Coronary artery (tissue), 2 donors: ENCODE measurements around the gene GAST.

Experiments
- DNase-seq: peaks from one replicate; pipeline ENCODE4 v3.0.0-alpha.2; 2017; ENCODE audit warnings: low spot score
- H3K27ac ChIP-seq, 2 donors: fragments of 200-600 bp; sonication (generic); one replicate each; pipeline ENCODE4 v1.5.1; 2016 to 2019
- H3K4me3 ChIP-seq: fragments of 200-600 bp; sonication (generic); 2 replicates; pipeline ENCODE4 v1.5.1; 2016; ENCODE audit warnings: mild to moderate bottlenecking, moderate library complexity
- CTCF ChIP-seq: fragments of 200-600 bp; sonication (generic); IDR thresholded peaks from one replicate; pipeline ENCODE4 v1.5.1; 2019; ENCODE audit warnings: antibody characterized with exemption

Gene GAST

GRCh38 chr17:41751288-41751687, 39.2 kb downstream of the GAST start:
- Histone ChIP-seq H3K27ac (no peak overlapping the region), H3K4me3 (no peak overlapping the region)
- no peak for TF ChIP-seq CTCF
- DNase-seq, result no peak

GRCh38 chr17:41754066-41754465, 41.9 kb downstream of the GAST start:
- H3K27ac ChIP-seq, result no peak overlapping the region
- DNase-seq, result no peak
- TF ChIP-seq CTCF, result no peak
- no peak overlapping the region for H3K4me3 ChIP-seq

GRCh38 chr17:41758601-41759000, 46.5 kb downstream of the GAST start:
- Histone ChIP-seq H3K4me3 (no peak overlapping the region), H3K27ac (no peak overlapping the region)
- DNase-seq, result no peak
- no peak for TF ChIP-seq CTCF

GRCh38 chr17:41760878-41761277, 48.7 kb downstream of the GAST start:
- Histone ChIP-seq H3K4me3 (no peak overlapping the region), H3K27ac (no peak overlapping the region)
- TF ChIP-seq CTCF, result no peak
- DNase-seq, result no peak

GRCh38 chr17:41762391-41762790, 50.3 kb downstream of the GAST start:
- DNase-seq, result no peak
- TF ChIP-seq CTCF, result no peak
- no peak overlapping the region for H3K27ac ChIP-seq

GRCh38 chr17:41762841-41763240, 50.7 kb downstream of the GAST start:
- H3K4me3 ChIP-seq, result no peak overlapping the region
- no peak overlapping the region for H3K27ac ChIP-seq
- TF ChIP-seq CTCF, result no peak
- DNase-seq, result no peak

More at GRCh38 chr17:41762391-41762790, 50.3 kb downstream of the GAST start:
- no peak overlapping the region for H3K4me3 ChIP-seq

- H3K4me3 ChIP-seq, result no peak overlapping the region
- DNase-seq, result no peak
- no peak for TF ChIP-seq CTCF
- no peak overlapping the region for H3K27ac ChIP-seq
These were observed 51.2 kb downstream of the GAST start for GRCh38 chr17:41763327-41763726.
